Ovary (tissue), 3 donors: ENCODE data around the gene DHDH.

Experiments
- EP300 ChIP-seq: sonication (generic); formaldehyde crosslinking; IDR thresholded peaks from one replicate; pipeline ENCODE4 v1.6.1; 2017; ENCODE audit warnings: antibody characterized with exemption
- POLR2A ChIP-seq: fragments of 450-650 bp; IDR thresholded peaks from one replicate; pipeline ENCODE4 v1.6.1; 2017; ENCODE audit warnings: antibody characterized with exemption, mild to moderate bottlenecking, moderate library complexity
- TF ChIP-seq, protein P1 (sequence below), 3 donors: fragments of 450-650 bp in 2 of 3; fragments of 200-600 bp in 1 of 3; IDR thresholded peaks; one replicate each; pipeline versions ENCODE4 v1.5.1 to v1.8.0; 2016 to 2022; ENCODE audit warnings: antibody characterized with exemption in 3 of 3, mild to moderate bottlenecking in 1 of 3
- donor health status: DM: no; HTN: no; CAD: no.

DNA sequence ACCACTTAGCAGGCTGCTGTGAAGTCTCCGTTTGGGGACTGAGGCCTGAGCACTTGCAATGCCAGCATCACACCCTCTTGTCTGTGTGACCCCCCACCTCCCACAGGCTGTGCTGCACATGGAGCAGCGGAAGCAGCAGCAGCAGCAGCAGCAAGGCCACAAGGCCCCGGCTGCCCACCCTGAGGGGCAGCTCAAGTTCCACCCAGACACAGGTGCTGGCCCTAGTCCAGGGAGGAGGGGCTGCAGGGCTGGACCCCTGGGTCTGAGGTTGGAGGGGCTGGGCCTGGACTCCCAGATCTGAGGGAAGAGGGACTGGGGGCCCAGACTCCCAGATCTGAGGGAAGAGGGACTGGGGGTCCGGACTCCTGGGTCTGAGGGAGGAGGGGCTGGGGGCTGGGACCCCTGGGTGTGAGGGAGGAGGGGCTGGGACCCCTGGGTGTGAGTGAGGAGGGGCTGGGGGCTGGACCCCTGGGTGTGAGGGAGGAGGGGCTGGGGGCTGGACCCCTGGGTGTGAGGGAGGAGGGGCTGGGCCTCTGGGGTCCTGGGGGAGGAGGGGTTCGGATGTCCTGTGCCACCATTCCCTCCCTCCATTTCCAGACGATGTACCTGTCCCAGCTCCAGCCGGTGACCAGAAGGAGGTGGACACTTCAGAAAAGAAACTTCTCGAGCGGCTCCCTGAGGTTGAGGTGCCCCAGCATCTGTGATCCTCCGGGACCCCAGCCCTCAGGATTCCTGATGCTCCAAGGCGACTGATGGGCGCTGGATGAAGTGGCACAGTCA lies 11.6 kb upstream of the DHDH start:
- TF ChIP-seq, protein P1, sequence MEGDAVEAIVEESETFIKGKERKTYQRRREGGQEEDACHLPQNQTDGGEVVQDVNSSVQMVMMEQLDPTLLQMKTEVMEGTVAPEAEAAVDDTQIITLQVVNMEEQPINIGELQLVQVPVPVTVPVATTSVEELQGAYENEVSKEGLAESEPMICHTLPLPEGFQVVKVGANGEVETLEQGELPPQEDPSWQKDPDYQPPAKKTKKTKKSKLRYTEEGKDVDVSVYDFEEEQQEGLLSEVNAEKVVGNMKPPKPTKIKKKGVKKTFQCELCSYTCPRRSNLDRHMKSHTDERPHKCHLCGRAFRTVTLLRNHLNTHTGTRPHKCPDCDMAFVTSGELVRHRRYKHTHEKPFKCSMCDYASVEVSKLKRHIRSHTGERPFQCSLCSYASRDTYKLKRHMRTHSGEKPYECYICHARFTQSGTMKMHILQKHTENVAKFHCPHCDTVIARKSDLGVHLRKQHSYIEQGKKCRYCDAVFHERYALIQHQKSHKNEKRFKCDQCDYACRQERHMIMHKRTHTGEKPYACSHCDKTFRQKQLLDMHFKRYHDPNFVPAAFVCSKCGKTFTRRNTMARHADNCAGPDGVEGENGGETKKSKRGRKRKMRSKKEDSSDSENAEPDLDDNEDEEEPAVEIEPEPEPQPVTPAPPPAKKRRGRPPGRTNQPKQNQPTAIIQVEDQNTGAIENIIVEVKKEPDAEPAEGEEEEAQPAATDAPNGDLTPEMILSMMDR (IDR thresholded peaks at IDR 0.05) = no peak
- TF ChIP-seq POLR2A (no peak), EP300 (no peak)
